Left ventricle myocardium superior (tissue), 1 donor: ENCODE results near the gene DHRS2. TPM values are rescaled to one million over a fixed set of nuclear protein-coding genes. Genes with fewer than 3 reads are reported as not detected.
"Not testable (repeated sequence)": the region's sequence is repeated elsewhere in the genome, so short reads cannot be mapped to it uniquely, and the experiment has no call there.

ENCODE experiments used
- ATAC-seq: fragments of 200-7000 bp; cut with Tn5 transposase; one replicate; pipeline ENCODE4 v1.9.1; 2020; ENCODE audit warnings: mild to moderate bottlenecking, moderate library complexity
- DNase-seq: peaks from one replicate; pipeline ENCODE4 v3.0.0-alpha.2; 2020
- intact Hi-C: fragments of 100-400 bp; cut with micrococcal nuclease; formaldehyde crosslinking; loops from one replicate; pipeline ENCODE4 v1.11.0; 2022
- total RNA-seq: library from RNA; stranded (reverse); fragmentation: NEBNext Ultra II Directional; extraction: Animal tissue kit (Norgen Biotek cat#: 25700); gene quantifications from one replicate; pipeline ENCODE4 v1.2.1, GENCODE V29; 2021
- donor health status: DM: no; HTN: yes; CAD: no; lungs with severe emphysema.

The DHRS2 gene
- total RNA-seq, 1 donor from 2014 or later, result not detected

GRCh38 chr14:23664207-23664885, 28.2 kb downstream of the DHRS2 start:
- DNase-seq, result no peak
- ATAC-seq, result no peak
- intact Hi-C loops, result no loop called here

- ATAC-seq (no peak), DNase-seq (no peak)
- intact Hi-C loops, result no loop called here
Measured at GRCh38 chr14:23665302-23666016, 29.3 kb downstream of the DHRS2 start.

- DNase-seq (no peak), ATAC-seq (no peak)
- intact Hi-C loops, result no loop called here
Measured at GRCh38 chr14:23667134-23667533, 31.0 kb downstream of the DHRS2 start.

DNA sequence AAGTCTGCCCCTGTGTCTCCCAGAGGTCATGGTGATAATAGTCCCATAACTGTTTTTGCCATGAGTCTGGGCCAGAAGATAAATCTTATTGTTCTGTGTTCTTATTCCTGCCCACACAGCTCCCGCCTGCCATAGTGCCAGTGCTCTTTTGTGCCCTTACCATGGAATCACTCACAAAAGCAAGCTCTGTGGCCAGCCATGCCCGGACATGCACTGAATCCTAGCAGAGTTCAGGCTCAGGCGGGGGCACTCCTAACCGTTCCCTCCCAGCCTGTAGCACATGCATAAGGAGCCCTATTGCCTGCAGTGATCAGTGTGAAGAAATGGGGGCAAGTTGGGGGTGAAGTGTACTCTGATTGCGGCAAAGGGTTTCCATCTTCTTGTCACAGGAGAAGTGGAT, 33.3 kb downstream of the DHRS2 start:
- DNase-seq (no peak), ATAC-seq (no peak)
- intact Hi-C loops, result no loop called here

- DNase-seq (no peak), ATAC-seq (no peak)
- intact Hi-C loops, result no loop called here
Measured at GRCh38 chr14:23670481-23670880, 34.3 kb downstream of the DHRS2 start.

- DNase-seq (no peak), ATAC-seq (no peak)
- intact Hi-C loops, result no loop called here
Measured at GRCh38 chr14:23672200-23672599, 36.0 kb downstream of the DHRS2 start.

GRCh38 chr14:23675337-23675736, 39.2 kb downstream of the DHRS2 start:
- no peak for ATAC-seq

GRCh38 chr14:23675906-23676305, 39.7 kb downstream of the DHRS2 start:
- DNase-seq, result no peak
- intact Hi-C loops, result no loop called here
- no peak for ATAC-seq

More at GRCh38 chr14:23675337-23675736, 39.2 kb downstream of the DHRS2 start:
- intact Hi-C loops, result no loop called here
- no peak for DNase-seq

- intact Hi-C loops, result no loop called here
- no peak for ATAC-seq
- DNase-seq, result no peak
Measured at GRCh38 chr14:23681337-23681736, 45.2 kb downstream of the DHRS2 start.

GRCh38 chr14:23689709-23690514, 53.7 kb downstream of the DHRS2 start:
- DNase-seq, ATAC-seq, intact Hi-C loops: not testable (repeated sequence)

DNA sequence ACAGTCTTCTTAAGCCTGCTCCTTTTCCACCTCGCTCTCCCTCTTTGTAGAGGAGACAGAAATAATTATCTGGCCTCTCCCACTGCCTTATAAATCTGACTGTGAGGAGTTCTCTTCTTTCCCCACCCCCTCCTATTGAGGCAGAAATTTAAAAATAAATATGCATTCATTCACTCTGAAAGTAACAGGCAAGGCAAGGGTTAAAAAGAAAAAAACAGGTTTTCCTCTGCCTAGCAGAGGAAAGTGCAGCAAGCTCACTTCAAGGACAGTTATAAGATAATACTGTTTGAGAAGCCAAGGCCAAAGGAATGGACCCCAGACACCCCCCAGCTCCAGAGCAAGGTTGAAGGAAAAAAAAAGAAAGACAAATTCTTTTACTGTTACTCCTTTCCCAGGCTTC, 56.3 kb downstream of the DHRS2 start:
- DNase-seq (no peak), ATAC-seq (no peak)
- intact Hi-C loops, result no loop called here

DNA sequence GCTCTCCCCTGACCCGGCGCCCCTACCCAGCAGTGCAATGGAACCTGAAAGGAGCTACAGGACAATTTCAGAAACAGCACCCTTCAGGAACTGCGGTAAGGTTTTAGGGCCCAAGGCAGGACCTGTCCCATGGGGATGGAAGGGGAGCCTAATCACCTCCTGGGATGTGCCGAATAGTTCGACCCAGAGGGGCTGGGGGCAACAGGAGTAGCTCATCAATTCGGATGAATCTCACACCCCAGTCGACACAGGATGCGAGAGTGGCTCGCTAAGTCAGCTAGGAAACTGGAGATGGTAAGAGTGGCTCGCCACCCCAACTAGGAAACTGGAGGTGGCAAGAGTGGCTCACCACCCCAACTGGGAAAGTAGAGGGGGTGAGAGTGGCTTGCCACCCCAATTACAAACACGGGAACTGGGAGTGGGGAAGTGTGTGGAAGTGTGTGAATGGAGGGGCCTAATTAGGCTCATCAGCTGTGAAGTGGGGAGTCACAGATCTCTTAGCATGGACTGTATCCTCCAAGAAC, 57.1 kb downstream of the DHRS2 start:
- intact Hi-C loops, result no loop called here
- DNase-seq, result no peak
- ATAC-seq, result no peak

DNA sequence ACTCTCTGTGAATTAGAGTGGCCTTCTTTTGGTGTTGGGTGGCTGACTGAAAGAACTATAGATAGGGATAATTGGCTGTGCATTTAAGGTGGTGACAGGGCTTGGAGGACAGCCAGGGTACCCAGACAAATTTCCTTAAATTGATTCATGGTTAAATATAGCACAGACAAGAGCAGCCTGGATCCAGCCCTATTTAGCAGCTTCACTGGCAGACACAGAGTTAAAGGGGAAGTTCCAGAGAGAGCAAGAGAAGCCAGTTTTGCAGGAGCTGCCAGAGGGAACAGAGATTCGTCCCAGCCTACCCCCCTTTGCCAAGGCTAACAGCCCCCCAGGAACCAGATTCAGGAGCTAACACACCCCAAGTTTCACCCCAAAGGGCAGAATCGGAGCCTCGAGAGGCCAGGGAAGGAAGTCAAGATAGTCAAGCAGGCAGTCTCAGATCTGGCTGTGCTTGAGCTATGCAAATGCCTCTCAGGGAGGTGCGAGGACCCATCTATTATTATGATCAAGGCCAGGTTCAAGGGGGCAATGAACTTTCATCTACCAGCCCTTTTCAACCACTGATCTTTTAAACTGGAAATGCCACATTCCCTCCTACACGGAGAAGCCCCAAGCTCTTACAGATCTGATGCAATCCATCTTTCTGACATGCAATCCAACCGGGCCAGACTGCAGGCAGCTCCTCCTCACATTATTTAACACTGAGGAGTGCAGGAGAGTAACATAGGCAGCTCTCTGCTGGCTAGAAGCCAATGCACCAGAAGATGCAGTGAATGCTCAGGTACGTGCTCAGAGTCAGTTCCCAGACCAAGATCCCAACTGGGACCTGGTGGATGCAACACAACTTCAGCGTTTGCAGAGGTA, 58.2 kb downstream of the DHRS2 start:
- intact Hi-C loops, result no loop called here
- DNase-seq (no peak), ATAC-seq (peak; percentile 87)

Other genes with a start within 250 kb of the DHRS2 start
- 4,258 TPM for gene MYH6, start 228.1 kb upstream of the DHRS2 start, total RNA-seq
- gene MYH7, start 200.7 kb upstream of the DHRS2 start, total RNA-seq, result 12,717 TPM
- gene NGDN, start 166.7 kb upstream of the DHRS2 start, total RNA-seq, result 18.6 TPM
- gene ZFHX2, start 84.6 kb upstream of the DHRS2 start, total RNA-seq, result 1.0 TPM
- gene THTPA, start 80.1 kb upstream of the DHRS2 start, total RNA-seq, result 20.2 TPM
- 15.5 TPM for gene AP1G2, start 68.6 kb upstream of the DHRS2 start, total RNA-seq
- 0.22 TPM for gene JPH4, start 57.6 kb upstream of the DHRS2 start, total RNA-seq